GM23338 (cell line): ENCODE measurements around the gene HSPB6. TPM values are rescaled to one million over a fixed set of nuclear protein-coding genes. Genes with fewer than 3 reads are reported as not detected.

ENCODE experiments used
- ATAC-seq: fragments of 200-7000 bp; cut with Tn5 transposase; 3 replicates; pipeline ENCODE4 v1.9.1; 2020
- DNase-seq: peaks from one replicate; pipeline ENCODE4 v3.0.0-alpha.2; 2015; ENCODE audit warnings: low spot score
- H2AFZ ChIP-seq: fragments of 200-600 bp; sonication (generic); 2 replicates; pipeline ENCODE4 v1.8.0; 2016; ENCODE audit warnings: antibody characterized with exemption, mild to moderate bottlenecking, moderate library complexity
- H3F3A ChIP-seq: fragments of 200-600 bp; sonication (generic); replicated peaks from 2 replicates; pipeline ENCODE4 v1.8.0; 2017; ENCODE audit warnings: antibody characterized with exemption, mixed run types, low read depth
- H3K27ac ChIP-seq: fragments of 200-600 bp; sonication (generic); 2 replicates; pipeline ENCODE4 v1.6.1; 2016; ENCODE audit warnings: low read depth
- H3K27me3 ChIP-seq: fragments of 200-600 bp; sonication (generic); 2 replicates; pipeline ENCODE4 v1.8.0; 2016; ENCODE audit warnings: mild to moderate bottlenecking, mixed run types, moderate library complexity; ENCODE audit not compliant: insufficient read depth
- H3K36me3 ChIP-seq: fragments of 200-600 bp; sonication (generic); 2 replicates; pipeline ENCODE4 v1.8.0; 2016; ENCODE audit warnings: mild to moderate bottlenecking; ENCODE audit not compliant: insufficient read depth
- H3K4me1 ChIP-seq: fragments of 200-600 bp; sonication (generic); 2 replicates; pipeline ENCODE4 v1.8.0; 2016; ENCODE audit warnings: mild to moderate bottlenecking, moderate library complexity; ENCODE audit not compliant: insufficient read depth
- H3K4me2 ChIP-seq: fragments of 200-600 bp; sonication (generic); 2 replicates; pipeline ENCODE4 v1.7.1; 2017; ENCODE audit warnings: mixed run types
- H3K4me3 ChIP-seq: fragments of 200-600 bp; sonication (generic); 2 replicates; pipeline ENCODE4 v1.6.1; 2016; ENCODE audit warnings: mixed run types
- H3K79me2 ChIP-seq: fragments of 200-600 bp; sonication (generic); replicated peaks from 2 replicates; pipeline ENCODE4 v1.8.0; 2017; ENCODE audit warnings: mild to moderate bottlenecking; ENCODE audit not compliant: insufficient read depth
- H3K9me2 ChIP-seq: fragments of 200-600 bp; sonication (generic); 2 replicates; pipeline ENCODE4 v1.8.0; 2017; ENCODE audit not compliant: insufficient read depth
- H4K20me1 ChIP-seq: fragments of 200-600 bp; sonication (generic); replicated peaks from 2 replicates; pipeline ENCODE4 v1.8.0; 2017; ENCODE audit warnings: mild to moderate bottlenecking; ENCODE audit not compliant: insufficient read depth
- H3K27ac Mint-ChIP-seq: 2 replicates; pipeline ENCODE4 v1.8.0; 2020; ENCODE audit warnings: inconsistent platforms, mild to moderate bottlenecking, moderate library complexity, mixed read lengths
- H3K27me3 Mint-ChIP-seq: 3 replicates; pipeline ENCODE4 v1.8.0; 2022; ENCODE audit warnings: low read depth, mild to moderate bottlenecking, moderate library complexity, mixed read lengths, inconsistent platforms; ENCODE audit not compliant: insufficient read depth, poor library complexity
- H3K36me3 Mint-ChIP-seq: 3 replicates; pipeline ENCODE4 v1.8.0; 2021; ENCODE audit warnings: low read depth, mild to moderate bottlenecking, inconsistent platforms, moderate library complexity, mixed read lengths
- H3K4me1 Mint-ChIP-seq: 3 replicates; pipeline ENCODE4 v1.8.0; 2020; ENCODE audit warnings: mild to moderate bottlenecking, inconsistent platforms, mixed read lengths
- H3K4me3 Mint-ChIP-seq: 3 replicates; pipeline ENCODE4 v1.8.0; 2021; ENCODE audit warnings: moderate library complexity, mild to moderate bottlenecking, inconsistent platforms, mixed read lengths
- H3K9me3 Mint-ChIP-seq: 3 replicates; pipeline ENCODE4 v1.8.0; 2020; ENCODE audit warnings: moderate library complexity, mild to moderate bottlenecking, inconsistent platforms, mixed read lengths
- CREB1 ChIP-seq: fragments of 250-450 bp; sonication (Bioruptor Pico); IDR thresholded peaks from 2 replicates; pipeline ENCODE4 v1.5.0; 2020; ENCODE audit warnings: low read depth, mild to moderate bottlenecking, moderate library complexity
- EZH2 ChIP-seq: fragments of 200-600 bp; sonication (generic); IDR thresholded peaks from one replicate; pipeline ENCODE4 v1.8.0; 2017; ENCODE audit warnings: antibody characterized with exemption, mild to moderate bottlenecking, low read depth; ENCODE audit not compliant: unreplicated experiment
- EZH2phosphoT487 ChIP-seq: fragments of 200-600 bp; sonication (generic); IDR thresholded peaks from one replicate; pipeline ENCODE4 v1.8.1; 2018; ENCODE audit warnings: antibody characterized with exemption; ENCODE audit not compliant: unreplicated experiment
- JUNB ChIP-seq: IDR thresholded peaks from one replicate; pipeline ENCODE4 v1.6.1; 2016; ENCODE audit warnings: antibody characterized with exemption; ENCODE audit not compliant: unreplicated experiment
- NANOG ChIP-seq: IDR thresholded peaks from 2 replicates; pipeline ENCODE4 v1.6.1; 2016; ENCODE audit warnings: antibody characterized with exemption, borderline replicate concordance
- POLR2AphosphoS5 ChIP-seq: IDR thresholded peaks from 2 replicates; pipeline ENCODE4 v1.6.1; 2016; ENCODE audit warnings: antibody characterized with exemption, low read depth
- STAT1 ChIP-seq: IDR thresholded peaks from one replicate; pipeline ENCODE4 v1.6.1; 2016; ENCODE audit warnings: antibody characterized with exemption; ENCODE audit not compliant: unreplicated experiment
- ZNF114 ChIP-seq: fragments of 250-450 bp; sonication (Bioruptor Pico); IDR thresholded peaks from 2 replicates; pipeline ENCODE4 v1.5.0; 2020; ENCODE audit warnings: mild to moderate bottlenecking, moderate library complexity
- ZNF331 ChIP-seq: fragments of 250-450 bp; sonication (Bioruptor Pico); IDR thresholded peaks from 2 replicates; pipeline ENCODE4 v1.5.0; 2020; ENCODE audit warnings: low read depth, mild to moderate bottlenecking, moderate library complexity
- polyA plus RNA-seq: library from polyadenylated mRNA; unstranded; fragments of >200 nt; fragmentation: Nextera tagmentation; extraction: Ambion mirVana; gene quantifications from 2 replicates; pipeline ENCODE4 v1.2.1, GENCODE V29; 2016
- total RNA-seq: library from RNA; depleted of rRNA; stranded (reverse); fragments of >200 nt; shearing (Covaris generic); gene quantifications from 2 replicates; pipeline ENCODE4 v1.2.3, GENCODE V29; 2014
- TF ChIP-seq, protein P1 (sequence below): IDR thresholded peaks from 2 replicates; pipeline ENCODE4 v1.6.1; 2016; ENCODE audit warnings: antibody characterized with exemption
- TF ChIP-seq, protein P2 (sequence below): IDR thresholded peaks from one replicate; pipeline ENCODE4 v1.6.1; 2018; ENCODE audit warnings: antibody characterized with exemption; ENCODE audit not compliant: unreplicated experiment
- TF ChIP-seq, protein P3 (sequence below), 2 experiments: fragments of 200-600 bp in 1 of 2; sonication (generic) in 1 of 2; conservative IDR thresholded peaks; 2 replicates each; pipeline versions ENCODE4 v1.5.1 to v1.6.1; 2016 to 2017; ENCODE audit warnings: antibody characterized with exemption in 2 of 2, low read depth in 2 of 2, mild to moderate bottlenecking in 2 of 2, moderate library complexity in 1 of 2
- TF ChIP-seq, protein P4 (sequence below): fragments of 250-450 bp; sonication (Bioruptor Pico); IDR thresholded peaks from 2 replicates; pipeline ENCODE4 v1.5.0; 2020; ENCODE audit warnings: mild to moderate bottlenecking, moderate library complexity

The HSPB6 gene
- total and polyA plus RNA-seq, 2 experiments from 2014 or later, result 0.87 to 3.2 TPM

DNA sequence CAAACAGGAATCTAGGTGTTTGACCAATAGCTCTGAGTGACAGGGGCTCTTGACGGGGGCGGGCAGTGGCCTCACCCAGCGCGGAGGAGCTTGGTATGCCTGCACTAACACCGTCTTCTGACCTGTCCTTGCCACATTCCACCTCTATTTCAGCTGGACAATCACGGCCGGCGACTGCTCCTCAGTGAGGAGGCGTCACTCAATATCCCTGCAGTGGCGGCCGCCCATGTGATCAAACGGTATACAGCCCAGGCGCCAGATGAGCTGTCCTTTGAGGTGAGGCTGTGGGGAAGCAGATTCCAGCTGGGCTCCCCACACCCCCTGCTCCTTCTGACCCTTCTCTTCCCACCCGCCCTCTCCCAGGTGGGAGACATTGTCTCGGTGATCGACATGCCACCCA lies 23.2 kb upstream of the HSPB6 start (continued):
- TF ChIP-seq ZNF114 (CRISPR knock-in tag) (no peak), EZH2phosphoT487 (no peak), STAT1 (no peak), POLR2AphosphoS5 (no peak)

DNA sequence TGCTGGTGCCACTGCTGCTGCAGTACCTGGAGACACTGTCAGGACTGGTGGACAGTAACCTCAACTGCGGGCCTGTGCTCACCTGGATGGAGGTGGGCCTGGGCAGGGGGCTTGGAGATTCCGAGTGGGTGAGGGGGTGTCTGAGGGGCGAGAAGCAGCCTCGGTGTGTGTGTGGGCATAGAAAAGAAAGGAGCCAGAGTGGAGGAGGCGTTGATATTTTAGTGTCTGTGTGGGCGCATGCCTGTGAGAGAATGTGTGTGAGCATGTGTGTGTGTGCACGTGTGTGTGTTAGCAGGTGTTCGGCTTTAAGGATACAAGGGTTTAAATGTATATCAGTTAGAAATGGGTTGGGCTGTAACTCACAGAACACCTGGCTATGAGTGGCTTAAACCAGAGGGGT lies 22.2 kb upstream of the HSPB6 start:
- Histone ChIP-seq H3F3A (peaks cover 9% of the 10 kb centered on the region; the same call in 1 of the 2 replicates), H3K27ac (no peak overlapping the region), H3K4me3 (no peak overlapping the region), H3K9me2 (no peaks in the 10 kb centered on the region), H3K4me1 (peaks cover 29% of the 10 kb centered on the region), H3K79me2 (no peaks in the 10 kb centered on the region), H3K27me3 (peaks cover 11% of the 10 kb centered on the region), H2AFZ (no peak overlapping the region), H3K4me2 (no peak overlapping the region), H4K20me1 (no peaks in the 10 kb centered on the region), H3K36me3 (no peaks in the 10 kb centered on the region)
- no peak for ATAC-seq
- no peak for TF ChIP-seq ZNF114 (CRISPR knock-in tag)
- no peak for TF ChIP-seq NANOG
- TF ChIP-seq JUNB, result no peak
- TF ChIP-seq EZH2, result no peak
- no peak for TF ChIP-seq ZNF331 (CRISPR knock-in tag)
- TF ChIP-seq, protein P1, sequence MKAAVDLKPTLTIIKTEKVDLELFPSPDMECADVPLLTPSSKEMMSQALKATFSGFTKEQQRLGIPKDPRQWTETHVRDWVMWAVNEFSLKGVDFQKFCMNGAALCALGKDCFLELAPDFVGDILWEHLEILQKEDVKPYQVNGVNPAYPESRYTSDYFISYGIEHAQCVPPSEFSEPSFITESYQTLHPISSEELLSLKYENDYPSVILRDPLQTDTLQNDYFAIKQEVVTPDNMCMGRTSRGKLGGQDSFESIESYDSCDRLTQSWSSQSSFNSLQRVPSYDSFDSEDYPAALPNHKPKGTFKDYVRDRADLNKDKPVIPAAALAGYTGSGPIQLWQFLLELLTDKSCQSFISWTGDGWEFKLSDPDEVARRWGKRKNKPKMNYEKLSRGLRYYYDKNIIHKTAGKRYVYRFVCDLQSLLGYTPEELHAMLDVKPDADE, result no peak
- TF ChIP-seq POLR2AphosphoS5, result no peak
- TF ChIP-seq, protein P2, sequence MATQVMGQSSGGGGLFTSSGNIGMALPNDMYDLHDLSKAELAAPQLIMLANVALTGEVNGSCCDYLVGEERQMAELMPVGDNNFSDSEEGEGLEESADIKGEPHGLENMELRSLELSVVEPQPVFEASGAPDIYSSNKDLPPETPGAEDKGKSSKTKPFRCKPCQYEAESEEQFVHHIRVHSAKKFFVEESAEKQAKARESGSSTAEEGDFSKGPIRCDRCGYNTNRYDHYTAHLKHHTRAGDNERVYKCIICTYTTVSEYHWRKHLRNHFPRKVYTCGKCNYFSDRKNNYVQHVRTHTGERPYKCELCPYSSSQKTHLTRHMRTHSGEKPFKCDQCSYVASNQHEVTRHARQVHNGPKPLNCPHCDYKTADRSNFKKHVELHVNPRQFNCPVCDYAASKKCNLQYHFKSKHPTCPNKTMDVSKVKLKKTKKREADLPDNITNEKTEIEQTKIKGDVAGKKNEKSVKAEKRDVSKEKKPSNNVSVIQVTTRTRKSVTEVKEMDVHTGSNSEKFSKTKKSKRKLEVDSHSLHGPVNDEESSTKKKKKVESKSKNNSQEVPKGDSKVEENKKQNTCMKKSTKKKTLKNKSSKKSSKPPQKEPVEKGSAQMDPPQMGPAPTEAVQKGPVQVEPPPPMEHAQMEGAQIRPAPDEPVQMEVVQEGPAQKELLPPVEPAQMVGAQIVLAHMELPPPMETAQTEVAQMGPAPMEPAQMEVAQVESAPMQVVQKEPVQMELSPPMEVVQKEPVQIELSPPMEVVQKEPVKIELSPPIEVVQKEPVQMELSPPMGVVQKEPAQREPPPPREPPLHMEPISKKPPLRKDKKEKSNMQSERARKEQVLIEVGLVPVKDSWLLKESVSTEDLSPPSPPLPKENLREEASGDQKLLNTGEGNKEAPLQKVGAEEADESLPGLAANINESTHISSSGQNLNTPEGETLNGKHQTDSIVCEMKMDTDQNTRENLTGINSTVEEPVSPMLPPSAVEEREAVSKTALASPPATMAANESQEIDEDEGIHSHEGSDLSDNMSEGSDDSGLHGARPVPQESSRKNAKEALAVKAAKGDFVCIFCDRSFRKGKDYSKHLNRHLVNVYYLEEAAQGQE, result no peak
- TF ChIP-seq, protein P3, sequence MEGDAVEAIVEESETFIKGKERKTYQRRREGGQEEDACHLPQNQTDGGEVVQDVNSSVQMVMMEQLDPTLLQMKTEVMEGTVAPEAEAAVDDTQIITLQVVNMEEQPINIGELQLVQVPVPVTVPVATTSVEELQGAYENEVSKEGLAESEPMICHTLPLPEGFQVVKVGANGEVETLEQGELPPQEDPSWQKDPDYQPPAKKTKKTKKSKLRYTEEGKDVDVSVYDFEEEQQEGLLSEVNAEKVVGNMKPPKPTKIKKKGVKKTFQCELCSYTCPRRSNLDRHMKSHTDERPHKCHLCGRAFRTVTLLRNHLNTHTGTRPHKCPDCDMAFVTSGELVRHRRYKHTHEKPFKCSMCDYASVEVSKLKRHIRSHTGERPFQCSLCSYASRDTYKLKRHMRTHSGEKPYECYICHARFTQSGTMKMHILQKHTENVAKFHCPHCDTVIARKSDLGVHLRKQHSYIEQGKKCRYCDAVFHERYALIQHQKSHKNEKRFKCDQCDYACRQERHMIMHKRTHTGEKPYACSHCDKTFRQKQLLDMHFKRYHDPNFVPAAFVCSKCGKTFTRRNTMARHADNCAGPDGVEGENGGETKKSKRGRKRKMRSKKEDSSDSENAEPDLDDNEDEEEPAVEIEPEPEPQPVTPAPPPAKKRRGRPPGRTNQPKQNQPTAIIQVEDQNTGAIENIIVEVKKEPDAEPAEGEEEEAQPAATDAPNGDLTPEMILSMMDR (conservative IDR thresholded peaks at IDR 0.05; ENCODE audit: low read depth in 2 of 2), result no peak
- TF ChIP-seq CREB1 (CRISPR knock-in tag), result no peak
- TF ChIP-seq, protein P4, sequence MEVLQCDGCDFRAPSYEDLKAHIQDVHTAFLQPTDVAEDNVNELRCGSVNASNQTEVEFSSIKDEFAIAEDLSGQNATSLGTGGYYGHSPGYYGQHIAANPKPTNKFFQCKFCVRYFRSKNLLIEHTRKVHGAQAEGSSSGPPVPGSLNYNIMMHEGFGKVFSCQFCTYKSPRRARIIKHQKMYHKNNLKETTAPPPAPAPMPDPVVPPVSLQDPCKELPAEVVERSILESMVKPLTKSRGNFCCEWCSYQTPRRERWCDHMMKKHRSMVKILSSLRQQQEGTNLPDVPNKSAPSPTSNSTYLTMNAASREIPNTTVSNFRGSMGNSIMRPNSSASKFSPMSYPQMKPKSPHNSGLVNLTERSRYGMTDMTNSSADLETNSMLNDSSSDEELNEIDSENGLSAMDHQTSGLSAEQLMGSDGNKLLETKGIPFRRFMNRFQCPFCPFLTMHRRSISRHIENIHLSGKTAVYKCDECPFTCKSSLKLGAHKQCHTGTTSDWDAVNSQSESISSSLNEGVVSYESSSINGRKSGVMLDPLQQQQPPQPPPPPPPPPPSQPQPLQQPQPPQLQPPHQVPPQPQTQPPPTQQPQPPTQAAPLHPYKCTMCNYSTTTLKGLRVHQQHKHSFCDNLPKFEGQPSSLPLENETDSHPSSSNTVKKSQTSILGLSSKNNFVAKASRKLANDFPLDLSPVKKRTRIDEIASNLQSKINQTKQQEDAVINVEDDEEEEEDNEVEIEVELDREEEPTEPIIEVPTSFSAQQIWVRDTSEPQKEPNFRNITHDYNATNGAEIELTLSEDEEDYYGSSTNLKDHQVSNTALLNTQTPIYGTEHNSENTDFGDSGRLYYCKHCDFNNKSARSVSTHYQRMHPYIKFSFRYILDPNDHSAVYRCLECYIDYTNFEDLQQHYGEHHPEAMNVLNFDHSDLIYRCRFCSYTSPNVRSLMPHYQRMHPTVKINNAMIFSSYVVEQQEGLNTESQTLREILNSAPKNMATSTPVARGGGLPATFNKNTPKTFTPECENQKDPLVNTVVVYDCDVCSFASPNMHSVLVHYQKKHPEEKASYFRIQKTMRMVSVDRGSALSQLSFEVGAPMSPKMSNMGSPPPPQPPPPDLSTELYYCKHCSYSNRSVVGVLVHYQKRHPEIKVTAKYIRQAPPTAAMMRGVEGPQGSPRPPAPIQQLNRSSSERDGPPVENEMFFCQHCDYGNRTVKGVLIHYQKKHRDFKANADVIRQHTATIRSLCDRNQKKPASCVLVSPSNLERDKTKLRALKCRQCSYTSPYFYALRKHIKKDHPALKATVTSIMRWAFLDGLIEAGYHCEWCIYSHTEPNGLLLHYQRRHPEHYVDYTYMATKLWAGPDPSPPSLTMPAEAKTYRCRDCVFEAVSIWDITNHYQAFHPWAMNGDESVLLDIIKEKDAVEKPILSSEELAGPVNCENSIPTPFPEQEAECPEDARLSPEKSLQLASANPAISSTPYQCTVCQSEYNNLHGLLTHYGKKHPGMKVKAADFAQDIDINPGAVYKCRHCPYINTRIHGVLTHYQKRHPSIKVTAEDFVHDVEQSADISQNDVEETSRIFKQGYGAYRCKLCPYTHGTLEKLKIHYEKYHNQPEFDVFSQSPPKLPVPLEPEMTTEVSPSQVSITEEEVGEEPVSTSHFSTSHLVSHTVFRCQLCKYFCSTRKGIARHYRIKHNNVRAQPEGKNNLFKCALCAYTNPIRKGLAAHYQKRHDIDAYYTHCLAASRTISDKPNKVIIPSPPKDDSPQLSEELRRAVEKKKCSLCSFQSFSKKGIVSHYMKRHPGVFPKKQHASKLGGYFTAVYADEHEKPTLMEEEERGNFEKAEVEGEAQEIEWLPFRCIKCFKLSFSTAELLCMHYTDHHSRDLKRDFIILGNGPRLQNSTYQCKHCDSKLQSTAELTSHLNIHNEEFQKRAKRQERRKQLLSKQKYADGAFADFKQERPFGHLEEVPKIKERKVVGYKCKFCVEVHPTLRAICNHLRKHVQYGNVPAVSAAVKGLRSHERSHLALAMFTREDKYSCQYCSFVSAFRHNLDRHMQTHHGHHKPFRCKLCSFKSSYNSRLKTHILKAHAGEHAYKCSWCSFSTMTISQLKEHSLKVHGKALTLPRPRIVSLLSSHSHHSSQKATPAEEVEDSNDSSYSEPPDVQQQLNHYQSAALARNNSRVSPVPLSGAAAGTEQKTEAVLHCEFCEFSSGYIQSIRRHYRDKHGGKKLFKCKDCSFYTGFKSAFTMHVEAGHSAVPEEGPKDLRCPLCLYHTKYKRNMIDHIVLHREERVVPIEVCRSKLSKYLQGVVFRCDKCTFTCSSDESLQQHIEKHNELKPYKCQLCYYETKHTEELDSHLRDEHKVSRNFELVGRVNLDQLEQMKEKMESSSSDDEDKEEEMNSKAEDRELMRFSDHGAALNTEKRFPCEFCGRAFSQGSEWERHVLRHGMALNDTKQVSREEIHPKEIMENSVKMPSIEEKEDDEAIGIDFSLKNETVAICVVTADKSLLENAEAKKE (CRISPR knock-in tag), result no peak
- no peak for TF ChIP-seq STAT1
- TF ChIP-seq EZH2phosphoT487, result no peak
- Mint-ChIP-seq H3K36me3 (peaks cover 6% of the 10 kb centered on the region; the same call in 1 of the 3 replicates), H3K4me1 (peaks cover 51% of the 10 kb centered on the region), H3K27ac (no peak overlapping the region), H3K27me3 (peaks cover 35% of the 10 kb centered on the region), H3K4me3 (no peak overlapping the region), H3K9me3 (no peaks in the 10 kb centered on the region; the same call in 2 of the 3 replicates)
- DNase-seq, result no peak
